HG03196 (cell line): ENCODE data around the gene KLF1.
"Not testable (repeated sequence)": the region's sequence is repeated elsewhere in the genome, so short reads cannot be mapped to it uniquely, and the experiment has no call there.

Source experiments
- ATAC-seq: cut with Tn5 transposase; IDR thresholded peaks from one replicate; pipeline ENCODE4 v1.9.1; 2021; ENCODE audit not compliant: unreplicated experiment

The KLF1 gene

GRCh38 chr19:12891553-12892021 is 4.6 kb upstream of the KLF1 start:
- ATAC-seq, result peak; percentile 2

- peak; percentile 85 for ATAC-seq
Measured at GRCh38 chr19:12890787-12891552, 4.0 kb upstream of the KLF1 start, which contains the start of gene GCDH. TSS of gene GCDH (plus strand) at chr19:12891160. CDS start at chr19:12891305, 145 bp downstream.

GRCh38 chr19:12890299-12890786 is 3.3 kb upstream of the KLF1 start:
- ATAC-seq, result not testable (repeated sequence)

DNA sequence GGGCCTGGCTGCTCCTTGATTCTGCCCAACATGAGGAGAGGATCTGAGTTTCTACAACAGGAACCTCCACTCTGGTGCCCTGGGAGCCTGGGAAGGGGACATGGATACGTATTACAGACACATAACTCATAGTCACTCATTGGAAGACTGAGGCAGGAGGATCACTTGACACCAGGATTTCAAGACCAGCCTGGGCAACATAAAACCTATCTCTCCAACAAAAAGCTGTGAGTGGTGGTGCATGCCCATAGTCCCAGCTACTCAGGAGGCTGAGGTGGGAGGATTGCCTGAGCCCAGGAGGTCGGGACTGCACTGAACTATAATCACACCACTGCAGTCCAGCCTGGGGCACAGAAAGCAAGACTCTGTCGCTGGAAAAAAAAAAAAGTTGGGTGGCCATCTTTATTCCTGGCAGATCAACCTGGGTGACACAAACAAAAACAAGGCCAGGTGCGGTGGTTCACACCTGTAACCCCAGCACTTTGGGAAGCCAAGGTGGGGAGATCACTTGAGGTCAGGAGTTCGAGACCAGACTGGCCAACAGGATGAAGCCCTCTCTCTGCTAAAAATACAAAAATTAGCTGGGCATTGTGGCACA is 1.1 kb upstream of the KLF1 start:
- ATAC-seq, result no peak

DNA sequence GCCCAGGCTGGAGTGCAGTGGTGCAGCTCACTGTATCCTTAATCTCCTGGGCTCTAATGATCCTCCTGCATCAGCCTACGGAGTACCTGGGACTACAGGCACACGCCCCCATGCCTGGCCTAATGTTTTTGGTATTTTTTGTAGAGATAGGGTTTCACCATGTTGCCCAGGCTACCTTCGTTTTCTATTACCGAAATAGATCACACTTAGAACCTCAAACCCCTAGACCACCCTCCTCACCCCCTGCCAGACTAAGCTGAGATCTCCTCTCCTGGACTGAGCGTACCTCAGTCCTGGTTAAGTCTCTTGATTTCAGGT is 391 bp downstream of the KLF1 start:
- ATAC-seq, result no peak

- ATAC-seq, result no peak
Measured at GRCh38 chr19:12885749-12886650, 1.0 kb downstream of the KLF1 start.

GRCh38 chr19:12884926-12885748 is 1.9 kb downstream of the KLF1 start:
- no peak for ATAC-seq

GRCh38 chr19:12884627-12884925 is 2.4 kb downstream of the KLF1 start:
- ATAC-seq, result no peak

DNA sequence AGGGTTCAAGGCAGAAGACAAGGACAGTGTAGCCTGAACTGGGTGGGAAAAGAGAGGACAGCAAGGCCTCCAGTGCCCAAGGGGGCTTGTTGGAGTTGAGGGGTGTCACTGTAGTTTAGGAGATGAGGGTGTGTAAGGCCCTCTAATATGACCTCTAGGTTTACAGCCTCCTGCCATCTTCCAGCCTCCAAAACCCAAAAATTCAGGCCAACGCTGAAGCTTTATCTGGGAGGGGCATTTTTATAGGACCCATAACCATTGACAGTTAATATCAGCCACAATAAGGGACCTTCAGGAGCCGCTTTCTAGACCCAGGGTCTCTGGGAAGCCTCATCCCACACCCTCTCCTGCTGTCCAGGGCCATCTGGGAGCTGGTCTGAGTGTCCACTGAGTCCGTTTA is 2.8 kb downstream of the KLF1 start:
- no peak for ATAC-seq

DNA sequence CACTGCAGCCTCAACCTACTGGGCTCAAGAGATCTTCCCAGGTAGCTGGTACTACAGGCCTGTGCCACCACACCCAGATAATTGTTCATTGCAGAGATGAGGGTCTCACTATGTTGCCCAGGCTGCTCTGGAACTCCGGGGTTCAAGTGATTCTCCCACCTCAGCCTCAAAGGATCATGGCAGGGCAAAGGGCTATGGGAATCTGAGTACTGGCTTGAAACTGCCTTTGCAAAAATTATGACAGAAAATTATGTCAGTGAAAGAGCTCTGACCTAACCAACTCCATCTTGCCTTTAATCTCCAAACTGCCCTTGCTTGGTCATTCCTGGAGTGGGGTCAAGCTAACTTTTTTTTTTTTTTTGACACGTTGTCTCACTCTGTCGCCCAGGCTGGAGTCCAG is 4.4 kb downstream of the KLF1 start:
- no peak for ATAC-seq

DNA sequence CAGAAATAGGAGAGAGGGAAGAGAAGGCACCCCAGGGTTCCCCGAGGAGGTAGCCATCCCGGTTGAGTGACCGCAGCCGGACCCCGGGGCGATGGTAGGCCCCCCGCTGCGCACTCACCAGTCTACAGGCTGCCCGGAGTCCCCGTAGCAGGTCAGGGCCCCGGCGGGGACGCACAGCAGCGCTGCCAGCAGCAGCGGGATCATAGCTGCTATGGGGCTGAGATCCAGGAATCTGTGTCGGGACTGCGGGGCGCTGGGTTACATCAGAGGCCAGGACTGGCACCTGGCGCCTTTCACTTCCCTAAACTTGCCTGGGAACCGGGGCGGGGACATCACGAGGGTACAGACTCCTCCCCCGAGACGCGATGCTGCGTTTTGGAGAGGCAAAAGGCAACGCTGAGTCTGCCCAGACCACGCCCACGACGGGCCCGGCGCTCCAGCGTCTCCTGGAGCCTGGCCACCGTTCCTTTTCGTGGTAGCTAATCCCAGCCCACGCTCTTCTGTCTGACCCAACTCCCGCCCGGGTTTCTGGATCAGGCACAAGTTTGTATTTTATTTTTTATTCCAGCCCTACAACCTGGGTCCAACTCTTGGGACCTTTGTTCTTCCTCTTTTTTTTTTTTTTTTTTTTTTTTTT is 5.7 kb downstream of the KLF1 start, which contains the start of gene DNASE2:
Gene DNASE2, minus strand, starts transcription at position 278 of the 637 bp plus-strand sequence. Its CDS starts 74 bp downstream, at position 204.
- peak; percentile 83 for ATAC-seq

DNA sequence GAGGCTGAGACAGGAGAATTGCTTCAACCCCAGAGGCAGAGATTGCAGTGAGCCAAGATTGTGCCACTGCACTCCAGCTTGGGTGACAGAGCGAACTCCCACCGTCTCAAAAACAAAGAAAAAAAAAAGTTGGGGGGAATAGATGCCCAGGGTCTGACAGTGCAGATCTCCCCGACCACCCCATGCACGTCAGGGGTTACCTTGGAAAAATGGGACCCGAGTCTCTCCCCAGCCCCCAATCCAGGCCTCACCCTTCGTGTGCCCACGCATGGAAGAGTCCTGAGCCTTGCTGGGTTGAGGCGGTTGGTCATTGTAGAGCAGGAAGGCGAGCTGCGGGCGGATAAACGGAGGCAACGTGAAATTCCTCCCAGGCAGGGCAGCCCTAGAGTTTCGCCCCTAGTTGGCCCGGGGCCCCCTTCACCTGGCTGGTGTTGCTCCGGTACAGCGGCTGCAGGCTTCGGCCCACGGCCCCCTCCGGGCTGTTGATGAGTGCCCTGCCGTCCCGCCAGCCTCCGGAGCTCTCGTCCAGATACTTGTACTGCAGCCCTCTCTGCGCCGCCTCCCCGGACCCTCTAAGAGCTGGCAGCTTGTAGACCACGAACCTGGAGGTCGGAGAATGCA is 6.3 kb downstream of the KLF1 start:
- ATAC-seq, result peak; percentile 16

GRCh38 chr19:12875086-12875485 is 11.9 kb downstream of the KLF1 start:
- no peak for ATAC-seq

GRCh38 chr19:12873891-12874745 is 12.9 kb downstream of the KLF1 start:
- no peak for ATAC-seq

GRCh38 chr19:12872941-12873890 is 13.8 kb downstream of the KLF1 start:
- ATAC-seq, result no peak

DNA sequence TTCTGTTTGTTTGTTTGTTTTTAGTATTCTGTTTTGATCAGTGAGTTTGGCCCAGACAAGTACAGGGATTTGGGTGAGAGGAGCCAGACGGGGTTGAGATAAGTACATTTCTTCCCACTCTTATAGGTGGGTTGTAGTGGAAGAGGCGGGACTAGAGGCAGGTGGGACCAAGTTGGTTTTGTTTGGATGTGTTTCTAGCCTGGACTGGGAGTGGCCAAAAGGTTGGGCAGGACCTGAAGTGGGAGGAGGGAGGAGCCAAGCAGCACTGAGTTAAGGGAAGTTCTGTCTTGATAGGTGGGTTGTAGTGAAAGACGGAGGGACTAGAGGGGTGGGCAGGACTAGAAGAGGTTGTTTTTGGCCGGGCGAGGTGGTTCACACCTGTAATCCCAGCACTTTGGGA is 14.7 kb downstream of the KLF1 start:
- ATAC-seq, result no peak

GRCh38 chr19:12871681-12872080 is 15.3 kb downstream of the KLF1 start:
- ATAC-seq, result no peak
